ENCODE data around the gene KLHL25. TPM values are rescaled to one million over a fixed set of nuclear protein-coding genes. Genes with fewer than 3 reads are reported as not detected.

KLHL25 gene
- total and polyA plus RNA-seq, 2 of the 8 experiments (the other 6 are each of a cell fraction or from before 2014, with no cell fraction given): 16.5 to 22.0 TPM

GRCh38 chr15:85718271-85718971 lies 76.3 kb downstream of the KLHL25 start (continued):
- TF ChIP-seq CHD7 (IDR thresholded peaks at IDR 0.05; ENCODE audit: insufficient replicate concordance, low read length): no peak
- no peak for TF ChIP-seq CHD2 (IDR thresholded peaks at IDR 0.05; ENCODE audit: low read length)
- TF ChIP-seq SUZ12 (IDR thresholded peaks at IDR 0.05; ENCODE audit: low read length): no peak
- TF ChIP-seq ZNF274 (IDR thresholded peaks at IDR 0.05; ENCODE audit: borderline replicate concordance, extremely low read depth, low read length): no peak
